Coronary artery (tissue), 2 donors: ENCODE data around the gene DSTYK.
"Not testable (repeated sequence)": the region's sequence is repeated elsewhere in the genome, so short reads cannot be mapped to it uniquely, and the experiment has no call there.

ENCODE experiments used
- DNase-seq: peaks from one replicate; pipeline ENCODE4 v3.0.0-alpha.2; 2017; ENCODE audit warnings: low spot score
- H3K27ac ChIP-seq, 2 donors: fragments of 200-600 bp; sonication (generic); one replicate each; pipeline ENCODE4 v1.5.1; 2016 to 2019
- H3K4me3 ChIP-seq: fragments of 200-600 bp; sonication (generic); 2 replicates; pipeline ENCODE4 v1.5.1; 2016; ENCODE audit warnings: mild to moderate bottlenecking, moderate library complexity
- CTCF ChIP-seq: fragments of 200-600 bp; sonication (generic); IDR thresholded peaks from one replicate; pipeline ENCODE4 v1.5.1; 2019; ENCODE audit warnings: antibody characterized with exemption

The DSTYK gene

GRCh38 chr1:205235951-205236350 lies 24.4 kb upstream of the DSTYK start:
- no peak for TF ChIP-seq CTCF
- Histone ChIP-seq H3K4me3 (no peak overlapping the region), H3K27ac (peak overlapping the region; percentile 47 to 68)
- DNase-seq = no peak

GRCh38 chr1:205233986-205234385 lies 22.5 kb upstream of the DSTYK start:
- DNase-seq, H3K27ac ChIP-seq, H3K4me3 ChIP-seq: not testable (repeated sequence)

- no peak for DNase-seq
- no peak overlapping the region for H3K27ac ChIP-seq
- TF ChIP-seq CTCF = no peak
- no peak overlapping the region for H3K4me3 ChIP-seq
Measured at GRCh38 chr1:205232945-205233397, 21.5 kb upstream of the DSTYK start.

GRCh38 chr1:205232127-205232820 lies 20.8 kb upstream of the DSTYK start:
- no peak overlapping the region for H3K27ac ChIP-seq
- no peak for DNase-seq
- no peak overlapping the region for H3K4me3 ChIP-seq
- no peak for TF ChIP-seq CTCF

GRCh38 chr1:205230982-205231381 lies 19.5 kb upstream of the DSTYK start:
- Histone ChIP-seq H3K4me3 (no peak overlapping the region), H3K27ac (no peak overlapping the region)
- TF ChIP-seq CTCF = no peak
- no peak for DNase-seq

GRCh38 chr1:205229916-205230700 lies 18.6 kb upstream of the DSTYK start:
- no peak for TF ChIP-seq CTCF
- H3K27ac ChIP-seq = peak overlapping the region in 1 of 2 donors; percentile 83
- peak overlapping the region; percentile 90 for H3K4me3 ChIP-seq
- DNase-seq = no peak

GRCh38 chr1:205229399-205229871 lies 17.9 kb upstream of the DSTYK start:
- Histone ChIP-seq H3K27ac (peak overlapping the region; percentile 33 to 83), H3K4me3 (peak overlapping the region; percentile 90)
- no peak for TF ChIP-seq CTCF
- DNase-seq = peak; percentile 84
